Panc1 (cell line): ENCODE measurements around the gene SMARCA2. TPM values are rescaled to one million over a fixed set of nuclear protein-coding genes. Genes with fewer than 3 reads are reported as not detected.

Experiments
- ATAC-seq: fragments of 200-7000 bp; cut with Tn5 transposase; 2 replicates; pipeline ENCODE4 v1.9.1; 2020; ENCODE audit warnings: mild to moderate bottlenecking, moderate library complexity
- BruUV-seq: library from RNA; stranded (reverse); fragments of 400-500 nt; replicated peaks from 2 replicates; lab custom pipeline; 2021; lab: Mats Ljungman, UMichigan
- CTCF ChIA-PET: fragments of 300-600 bp; sonication (Branson Sonifier 250); formaldehyde crosslinking; loops from one replicate; lab custom pipeline; 2022; ENCODE audit warnings: antibody characterized with exemption; lab: Charles Lee
- POLR2A ChIA-PET: fragments of 300-600 bp; sonication (Branson Sonifier 250); formaldehyde crosslinking; loops from one replicate; lab custom pipeline; 2022; ENCODE audit warnings: antibody characterized with exemption; lab: Charles Lee
- DNase-seq: peaks from one replicate; pipeline ENCODE4 v3.0.0-alpha.2; 2010; ENCODE audit warnings: low read depth, low spot score
- H3K27ac ChIP-seq: 2 replicates; pipeline ENCODE4 v1.5.1; 2011; ENCODE audit warnings: mild to moderate bottlenecking, low read length, inconsistent platforms
- H3K27me3 ChIP-seq: fragments of 200-500 bp; sonication (Bioruptor generic); 2 replicates; pipeline ENCODE4 v1.6.0; 2014; ENCODE audit warnings: low read length, inconsistent platforms; ENCODE audit not compliant: control insufficient read depth, insufficient read depth
- H3K36me3 ChIP-seq: fragments of 200-500 bp; sonication (Bioruptor generic); 2 replicates; pipeline ENCODE4 v1.5.1; 2014; ENCODE audit warnings: inconsistent platforms, mild to moderate bottlenecking, low read length, moderate library complexity; ENCODE audit not compliant: control insufficient read depth, insufficient read depth
- H3K4me1 ChIP-seq: 2 replicates; pipeline ENCODE4 v1.5.1; 2011; ENCODE audit warnings: inconsistent platforms, mild to moderate bottlenecking, low read length, moderate library complexity; ENCODE audit not compliant: control insufficient read depth, insufficient read depth
- H3K4me3 ChIP-seq, 2 experiments: 2 replicates each; pipeline ENCODE4 v1.5.1; 2011 to 2012; ENCODE audit warnings: low read depth in 2 of 2, low read length in 2 of 2, mild to moderate bottlenecking in 2 of 2, inconsistent platforms in 1 of 2, moderate library complexity in 1 of 2
- H3K9me3 ChIP-seq: fragments of 200-500 bp; sonication (Bioruptor generic); 2 replicates; pipeline ENCODE4 v1.5.1; 2014; ENCODE audit warnings: low read depth, mild to moderate bottlenecking, inconsistent platforms, low read length, moderate library complexity; ENCODE audit not compliant: control insufficient read depth, insufficient read depth
- CTCF ChIP-seq: fragments of 450-650 bp; IDR thresholded peaks from 2 replicates; pipeline ENCODE4 v1.5.1; 2017; ENCODE audit warnings: mild to moderate bottlenecking
- POLR2AphosphoS5 ChIP-seq: IDR thresholded peaks from 2 replicates; pipeline ENCODE4 v1.6.1; 2012; ENCODE audit warnings: mild to moderate bottlenecking, low read depth, low read length, moderate library complexity
- REST ChIP-seq, 2 experiments: IDR thresholded peaks; 2 replicates each; pipeline ENCODE4 v1.6.1; 2011 to 2012; ENCODE audit warnings: low read depth in 2 of 2, control low read depth in 1 of 2, low read length in 1 of 2, mild to moderate bottlenecking in 1 of 2, moderate library complexity in 1 of 2; ENCODE audit not compliant: insufficient read depth in 1 of 2
- SIN3A ChIP-seq: IDR thresholded peaks from 2 replicates; pipeline ENCODE4 v1.6.1; 2012; ENCODE audit warnings: low read depth, mild to moderate bottlenecking, low read length, moderate library complexity, borderline replicate concordance; ENCODE audit not compliant: insufficient read depth
- TCF7L2 ChIP-seq: IDR thresholded peaks from 2 replicates; pipeline ENCODE4 v1.6.1; 2011; ENCODE audit warnings: mild to moderate bottlenecking, low read depth, low read length, inconsistent platforms
- in situ Hi-C: cut with HindIII; loops from 2 replicates; pipeline ENCODE4 v1.10.0; 2016; ENCODE audit warnings: low sequenced_read_pairs, low pct_unique_long_range_greater_than_20kb
- intact Hi-C: fragments of 100-400 bp; cut with micrococcal nuclease; formaldehyde crosslinking; loops from one replicate; pipeline ENCODE4 v1.10.0; 2022; ENCODE audit not compliant: unreplicated experiment
- total RNA-seq: library from RNA; stranded (reverse); gene quantifications from one replicate; pipeline ENCODE4 v1.2.1, GENCODE V29; 2021; ENCODE audit not compliant: unreplicated experiment

The SMARCA2 gene
- total RNA-seq, 1 experiment from 2014 or later: 13.3 TPM

GRCh38 chr9:2053883-2054845 is 39.0 kb downstream of the SMARCA2 start:
- H3K4me1 ChIP-seq: no peaks in the 10 kb centered on the region
- no peak for ATAC-seq
- no peak overlapping the region for H3K4me3 ChIP-seq
- intact Hi-C loops: no loop called here
- no peak for DNase-seq
- TF ChIP-seq REST (IDR thresholded peaks at IDR 0.05; ENCODE audit: insufficient read depth in 1 of 2, low read depth in 2 of 2, low read length in 1 of 2) (no peak), TCF7L2 (no peak)
- BruUV-seq: no TSS peak
- in situ Hi-C loops: no loop called here
- no peaks in the 10 kb centered on the region for H3K9me3 ChIP-seq
- no peaks in the 10 kb centered on the region for H3K27me3 ChIP-seq
- H3K27ac ChIP-seq: no peak overlapping the region
- POLR2A ChIA-PET: no interaction called here
- no peaks in the 10 kb centered on the region for H3K36me3 ChIP-seq
- CTCF ChIA-PET: no interaction called here

- in situ Hi-C loops: no loop called here
- intact Hi-C loops: no loop called here
- DNase-seq: no peak
These were observed 40.1 kb downstream of the SMARCA2 start for GRCh38 chr9:2055203-2055658.

More at GRCh38 chr9:2055203-2055658, 40.1 kb downstream of the SMARCA2 start:
- BruUV-seq: no TSS peak
- H3K27ac ChIP-seq: no peak overlapping the region
- ChIA-PET POLR2A (no interaction called here), CTCF (no interaction called here)
- no peaks in the 10 kb centered on the region for H3K27me3 ChIP-seq
- no peak overlapping the region for H3K4me3 ChIP-seq
- H3K36me3 ChIP-seq: no peaks in the 10 kb centered on the region
- ATAC-seq: no peak
- no peak for TF ChIP-seq SIN3A
- TF ChIP-seq POLR2AphosphoS5: no peak
- no peak for TF ChIP-seq CTCF
- no peak for TF ChIP-seq TCF7L2
- H3K4me1 ChIP-seq: no peaks in the 10 kb centered on the region
- no peaks in the 10 kb centered on the region for H3K9me3 ChIP-seq
